ENCODE measurements around the gene OPA1. TPM values are rescaled to one million over a fixed set of nuclear protein-coding genes. Genes with fewer than 3 reads are reported as not detected.
A peak's percentile ranks its signal among the peaks of the same experiment; 100 is the strongest.

Gene OPA1
- total and polyA plus RNA-seq, 5 donors = 30.4 to 91.0 (median 79.2) TPM

DNA sequence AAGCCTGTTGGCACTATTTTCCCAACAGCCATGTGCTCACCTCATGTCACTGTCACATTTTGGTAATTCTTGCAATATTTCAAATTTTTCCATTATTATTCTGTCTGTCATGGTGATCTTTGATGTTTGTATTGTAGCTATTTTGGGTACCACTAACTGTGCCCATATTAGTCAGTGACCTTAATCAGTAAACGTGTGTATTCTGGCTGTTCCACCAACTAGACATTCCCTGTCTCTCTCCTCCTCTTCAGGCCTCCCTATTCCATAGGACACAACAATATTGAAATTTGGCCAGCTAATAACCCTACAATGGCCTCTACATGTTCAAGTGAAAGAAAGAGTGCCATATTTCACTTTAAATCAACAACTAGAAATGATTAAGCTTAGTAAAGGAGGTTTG lies 88.6 kb downstream of the OPA1 start:
- Histone ChIP-seq H3K27me3 (ENCODE audit: control insufficient read depth, insufficient read depth) (no peaks in the 10 kb centered on the region), H3K9me3 (ENCODE audit: control insufficient read depth, low read length) (no peaks in the 10 kb centered on the region), H3K4me1 (ENCODE audit: control insufficient read depth, insufficient read depth, low read length) (no peaks in the 10 kb centered on the region), H3K4me3 (ENCODE audit: low read length) (no peak overlapping the region), H3K27ac (ENCODE audit: low read length) (no peak overlapping the region)
- intact Hi-C loops (cut with DNase I) = no loop called here
- no peak for DNase-seq
- WGBS = 41% methylated on average over 1 of the region's 1 CpG
- no peak for ATAC-seq

GRCh38 chr3:193686665-193687483 lies 93.9 kb downstream of the OPA1 start:
- intact Hi-C loops (cut with DNase I) = no loop called here
- no peak overlapping the region for H3K27ac ChIP-seq (ENCODE audit: low read length)

GRCh38 chr3:193688834-193689714 lies 96.1 kb downstream of the OPA1 start:
- Histone ChIP-seq H3K4me3 (ENCODE audit: low read length) (no peak overlapping the region), H3K9me3 (ENCODE audit: control insufficient read depth, low read length) (no peaks in the 10 kb centered on the region), H3K27ac (ENCODE audit: low read length) (no peak overlapping the region), H3K27me3 (ENCODE audit: control insufficient read depth, insufficient read depth) (no peaks in the 10 kb centered on the region), H3K4me1 (ENCODE audit: control insufficient read depth, insufficient read depth, low read length) (no peaks in the 10 kb centered on the region)
- ATAC-seq (no peak), DNase-seq (no peak)
- intact Hi-C loops (cut with DNase I) = no loop called here
- 96% methylated on average over 9 of the region's 9 CpGs for WGBS

More at GRCh38 chr3:193686665-193687483, 93.9 kb downstream of the OPA1 start:
- ATAC-seq (no peak), DNase-seq (no peak)
- H3K4me1 ChIP-seq (ENCODE audit: control insufficient read depth, insufficient read depth, low read length) = no peaks in the 10 kb centered on the region
- H3K9me3 ChIP-seq (ENCODE audit: control insufficient read depth, low read length) = no peaks in the 10 kb centered on the region
- H3K4me3 ChIP-seq (ENCODE audit: low read length) = no peak overlapping the region
- 85% methylated on average over 4 of the region's 4 CpGs for WGBS
- H3K27me3 ChIP-seq (ENCODE audit: control insufficient read depth, insufficient read depth) = no peaks in the 10 kb centered on the region

- DNase-seq (no peak), ATAC-seq (no peak)
- H3K27me3 ChIP-seq (ENCODE audit: control insufficient read depth, insufficient read depth) = no peaks in the 10 kb centered on the region
- no peaks in the 10 kb centered on the region for H3K4me1 ChIP-seq (ENCODE audit: control insufficient read depth, insufficient read depth, low read length)
- 81% methylated on average over 5 of the region's 5 CpGs for WGBS
- H3K9me3 ChIP-seq (ENCODE audit: control insufficient read depth, low read length) = no peaks in the 10 kb centered on the region
- intact Hi-C loops (cut with DNase I) = no loop called here
- no peak overlapping the region for H3K27ac ChIP-seq (ENCODE audit: low read length)
- H3K4me3 ChIP-seq (ENCODE audit: low read length) = no peak overlapping the region
Measured at GRCh38 chr3:193693774-193694173, 100.8 kb downstream of the OPA1 start.

GRCh38 chr3:193701953-193702635 lies 109.1 kb downstream of the OPA1 start:
- DNase-seq (no peak), ATAC-seq (no peak)
- H3K27ac ChIP-seq (ENCODE audit: low read length) = no peak overlapping the region
- H3K27me3 ChIP-seq (ENCODE audit: control insufficient read depth, insufficient read depth) = no peaks in the 10 kb centered on the region
- WGBS = 92% methylated on average over 8 of the region's 8 CpGs
- H3K9me3 ChIP-seq (ENCODE audit: control insufficient read depth, low read length) = no peaks in the 10 kb centered on the region
- H3K4me1 ChIP-seq (ENCODE audit: control insufficient read depth, insufficient read depth, low read length) = no peaks in the 10 kb centered on the region
- no peak overlapping the region for H3K4me3 ChIP-seq (ENCODE audit: low read length)
- intact Hi-C loops (cut with DNase I) = no loop called here

DNA sequence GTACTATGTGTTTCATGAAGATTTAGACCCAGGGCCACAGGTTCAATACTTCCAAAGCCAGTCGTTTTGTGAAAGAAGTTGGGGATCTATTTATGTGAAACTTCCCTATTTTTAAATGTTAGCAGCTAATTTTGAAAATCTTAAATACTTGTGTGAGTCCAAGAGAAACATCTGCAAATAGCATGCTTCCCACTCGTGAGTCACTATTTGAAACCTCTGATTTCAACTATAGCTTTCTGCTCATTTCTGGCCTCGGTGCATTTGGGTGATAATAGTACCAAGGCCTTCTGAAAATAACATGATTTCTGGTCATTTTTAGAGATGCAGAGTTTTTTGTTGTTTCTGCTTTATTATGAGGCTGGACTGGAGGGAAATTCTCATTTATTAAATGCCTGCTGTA lies 110.0 kb downstream of the OPA1 start:
- Histone ChIP-seq H3K27me3 (ENCODE audit: control insufficient read depth, insufficient read depth) (no peaks in the 10 kb centered on the region), H3K27ac (ENCODE audit: low read length) (no peak overlapping the region), H3K4me3 (ENCODE audit: low read length) (no peak overlapping the region), H3K4me1 (ENCODE audit: control insufficient read depth, insufficient read depth, low read length) (no peaks in the 10 kb centered on the region), H3K9me3 (ENCODE audit: control insufficient read depth, low read length) (no peaks in the 10 kb centered on the region)
- intact Hi-C loops (cut with DNase I) = no loop called here
- DNase-seq = no peak
- ATAC-seq = no peak
- 60% methylated on average over 3 of the region's 3 CpGs for WGBS

DNA sequence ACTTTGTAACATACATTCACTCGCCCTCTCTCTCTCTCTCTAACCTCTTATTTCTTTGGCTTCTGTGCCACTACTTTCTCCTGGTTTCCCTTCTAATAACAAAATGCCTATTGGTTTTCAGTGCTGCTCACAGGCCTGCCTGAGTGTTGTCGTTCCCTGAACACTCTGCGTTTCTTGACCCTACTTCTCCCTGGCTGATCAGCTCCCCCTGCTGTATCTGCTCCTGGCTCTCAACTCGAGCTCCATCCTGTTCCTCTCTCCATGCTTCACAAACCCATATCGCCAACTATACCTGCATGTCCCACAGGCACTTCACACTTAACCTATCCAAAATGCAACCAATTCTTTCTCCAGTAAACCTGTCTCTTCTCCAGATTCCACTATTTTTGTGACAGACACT lies 111.4 kb downstream of the OPA1 start:
- DNase-seq (no peak), ATAC-seq (no peak)
- no peak overlapping the region for H3K4me3 ChIP-seq (ENCODE audit: low read length)
- intact Hi-C loops (cut with DNase I) = no loop called here
- no peaks in the 10 kb centered on the region for H3K27me3 ChIP-seq (ENCODE audit: control insufficient read depth, insufficient read depth)
- no peaks in the 10 kb centered on the region for H3K4me1 ChIP-seq (ENCODE audit: control insufficient read depth, insufficient read depth, low read length)
- no peaks in the 10 kb centered on the region for H3K9me3 ChIP-seq (ENCODE audit: control insufficient read depth, low read length)
- no peak overlapping the region for H3K27ac ChIP-seq (ENCODE audit: low read length)
- 63% methylated on average over 5 of the region's 5 CpGs for WGBS

DNA sequence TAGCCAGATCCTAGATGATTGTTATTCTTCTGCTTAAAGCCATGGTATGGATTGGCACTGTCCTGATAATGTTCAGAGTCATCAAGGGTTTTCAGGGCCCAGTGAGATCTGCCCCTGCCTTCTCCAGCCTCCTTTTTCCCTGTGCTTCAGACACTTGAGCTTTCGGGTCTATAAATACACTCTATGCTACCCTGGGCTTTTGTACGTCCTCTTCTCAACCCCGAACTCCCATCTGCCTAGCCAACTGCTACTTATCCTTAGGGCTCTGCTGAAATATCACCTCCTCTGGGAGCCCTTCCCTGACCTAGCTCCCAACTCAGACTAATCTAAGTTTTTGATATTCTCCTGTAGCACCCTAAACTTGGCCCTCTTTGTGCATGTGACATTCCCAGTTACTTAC lies 115.3 kb downstream of the OPA1 start:
- ATAC-seq (no peak), DNase-seq (no peak)
- Histone ChIP-seq H3K4me1 (ENCODE audit: control insufficient read depth, insufficient read depth, low read length) (no peaks in the 10 kb centered on the region), H3K9me3 (ENCODE audit: control insufficient read depth, low read length) (no peaks in the 10 kb centered on the region), H3K27me3 (ENCODE audit: control insufficient read depth, insufficient read depth) (no peaks in the 10 kb centered on the region), H3K4me3 (ENCODE audit: low read length) (no peak overlapping the region), H3K27ac (ENCODE audit: low read length) (no peak overlapping the region)
- 62% methylated on average over 3 of the region's 3 CpGs for WGBS
- intact Hi-C loops (cut with DNase I) = no loop called here

- 82% methylated on average over 18 of the region's 18 CpGs for whole genome bisulfite sequencing
- H3K27ac ChIP-seq (ENCODE audit: low read length) = no peak overlapping the region
- H3K9me3 ChIP-seq (ENCODE audit: control insufficient read depth, low read length) = peaks cover 3% of the 10 kb centered on the region
- no peaks in the 10 kb centered on the region for H3K4me1 ChIP-seq (ENCODE audit: control insufficient read depth, insufficient read depth, low read length)
- DNase-seq = no peak
- H3K4me3 ChIP-seq (ENCODE audit: low read length) = no peak overlapping the region
- intact Hi-C loops (cut with DNase I) = no loop called here
- H3K27me3 ChIP-seq (ENCODE audit: control insufficient read depth, insufficient read depth) = no peaks in the 10 kb centered on the region
- no peak for ATAC-seq
Measured at GRCh38 chr3:193710286-193711165, 117.5 kb downstream of the OPA1 start.

- H3K4me1 ChIP-seq (ENCODE audit: control insufficient read depth, insufficient read depth, low read length) = no peaks in the 10 kb centered on the region
- ATAC-seq = peak in 1 of 2 donors; percentile 19
- DNase-seq = no peak
- 80% methylated on average over 8 of the region's 8 CpGs for WGBS
- no peak overlapping the region for H3K27ac ChIP-seq (ENCODE audit: low read length)
- H3K4me3 ChIP-seq (ENCODE audit: low read length) = no peak overlapping the region
- H3K27me3 ChIP-seq (ENCODE audit: control insufficient read depth, insufficient read depth) = no peaks in the 10 kb centered on the region
- intact Hi-C loops (cut with DNase I) = no loop called here
- peaks cover 3% of the 10 kb centered on the region for H3K9me3 ChIP-seq (ENCODE audit: control insufficient read depth, low read length)
Measured at GRCh38 chr3:193711166-193711485, 118.1 kb downstream of the OPA1 start.
